Panc1 (cell line): ENCODE measurements around the gene STMND1.

ENCODE experiments used
- POLR2AphosphoS5 ChIP-seq: IDR thresholded peaks from 2 replicates; pipeline ENCODE4 v1.6.1; 2012; ENCODE audit warnings: mild to moderate bottlenecking, low read depth, low read length, moderate library complexity
- SIN3A ChIP-seq: IDR thresholded peaks from 2 replicates; pipeline ENCODE4 v1.6.1; 2012; ENCODE audit warnings: low read depth, mild to moderate bottlenecking, low read length, moderate library complexity, borderline replicate concordance; ENCODE audit not compliant: insufficient read depth
- TCF7L2 ChIP-seq: IDR thresholded peaks from 2 replicates; pipeline ENCODE4 v1.6.1; 2011; ENCODE audit warnings: mild to moderate bottlenecking, low read depth, low read length, inconsistent platforms
- TF ChIP-seq, protein P1 (sequence below): fragments of 450-650 bp; IDR thresholded peaks from 2 replicates; pipeline ENCODE4 v1.5.1; 2017; ENCODE audit warnings: mild to moderate bottlenecking
- TF ChIP-seq, protein P2 (sequence below), 2 experiments: IDR thresholded peaks; 2 replicates each; pipeline ENCODE4 v1.6.1; 2011 to 2012; ENCODE audit warnings: low read depth in 2 of 2, control low read depth in 1 of 2, low read length in 1 of 2, mild to moderate bottlenecking in 1 of 2, moderate library complexity in 1 of 2; ENCODE audit not compliant: insufficient read depth in 1 of 2

DNA sequence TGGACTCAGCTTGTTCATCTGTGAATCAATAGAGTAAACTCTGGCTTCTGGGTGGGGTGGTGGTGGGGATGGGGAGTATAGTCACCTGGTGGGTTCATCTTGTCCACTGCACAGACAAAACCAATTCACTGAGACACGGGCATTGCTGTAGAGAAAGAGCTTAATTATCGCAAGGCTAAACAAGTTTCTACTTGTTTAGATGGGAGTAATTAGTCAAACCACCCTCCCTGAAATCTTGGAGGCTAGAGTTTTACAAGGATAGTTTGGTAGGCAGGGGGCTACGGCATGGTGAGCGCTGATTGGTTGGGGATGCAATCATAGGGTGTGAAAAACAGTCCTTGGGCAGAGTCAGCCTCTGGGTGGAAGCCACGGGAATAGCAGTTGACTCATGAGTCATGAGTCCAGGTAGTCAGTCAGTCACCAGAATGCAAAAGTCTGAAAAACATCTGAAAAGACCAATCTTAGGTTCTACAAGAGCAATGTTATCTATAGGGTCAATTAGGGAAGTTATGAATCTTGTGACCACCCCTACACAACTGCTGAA lies 77.8 kb downstream of the STMND1 start:
- TF ChIP-seq, protein P1, sequence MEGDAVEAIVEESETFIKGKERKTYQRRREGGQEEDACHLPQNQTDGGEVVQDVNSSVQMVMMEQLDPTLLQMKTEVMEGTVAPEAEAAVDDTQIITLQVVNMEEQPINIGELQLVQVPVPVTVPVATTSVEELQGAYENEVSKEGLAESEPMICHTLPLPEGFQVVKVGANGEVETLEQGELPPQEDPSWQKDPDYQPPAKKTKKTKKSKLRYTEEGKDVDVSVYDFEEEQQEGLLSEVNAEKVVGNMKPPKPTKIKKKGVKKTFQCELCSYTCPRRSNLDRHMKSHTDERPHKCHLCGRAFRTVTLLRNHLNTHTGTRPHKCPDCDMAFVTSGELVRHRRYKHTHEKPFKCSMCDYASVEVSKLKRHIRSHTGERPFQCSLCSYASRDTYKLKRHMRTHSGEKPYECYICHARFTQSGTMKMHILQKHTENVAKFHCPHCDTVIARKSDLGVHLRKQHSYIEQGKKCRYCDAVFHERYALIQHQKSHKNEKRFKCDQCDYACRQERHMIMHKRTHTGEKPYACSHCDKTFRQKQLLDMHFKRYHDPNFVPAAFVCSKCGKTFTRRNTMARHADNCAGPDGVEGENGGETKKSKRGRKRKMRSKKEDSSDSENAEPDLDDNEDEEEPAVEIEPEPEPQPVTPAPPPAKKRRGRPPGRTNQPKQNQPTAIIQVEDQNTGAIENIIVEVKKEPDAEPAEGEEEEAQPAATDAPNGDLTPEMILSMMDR: no peak
- TF ChIP-seq POLR2AphosphoS5 (no peak), SIN3A (no peak), TCF7L2 (no peak)
- TF ChIP-seq, protein P2, sequence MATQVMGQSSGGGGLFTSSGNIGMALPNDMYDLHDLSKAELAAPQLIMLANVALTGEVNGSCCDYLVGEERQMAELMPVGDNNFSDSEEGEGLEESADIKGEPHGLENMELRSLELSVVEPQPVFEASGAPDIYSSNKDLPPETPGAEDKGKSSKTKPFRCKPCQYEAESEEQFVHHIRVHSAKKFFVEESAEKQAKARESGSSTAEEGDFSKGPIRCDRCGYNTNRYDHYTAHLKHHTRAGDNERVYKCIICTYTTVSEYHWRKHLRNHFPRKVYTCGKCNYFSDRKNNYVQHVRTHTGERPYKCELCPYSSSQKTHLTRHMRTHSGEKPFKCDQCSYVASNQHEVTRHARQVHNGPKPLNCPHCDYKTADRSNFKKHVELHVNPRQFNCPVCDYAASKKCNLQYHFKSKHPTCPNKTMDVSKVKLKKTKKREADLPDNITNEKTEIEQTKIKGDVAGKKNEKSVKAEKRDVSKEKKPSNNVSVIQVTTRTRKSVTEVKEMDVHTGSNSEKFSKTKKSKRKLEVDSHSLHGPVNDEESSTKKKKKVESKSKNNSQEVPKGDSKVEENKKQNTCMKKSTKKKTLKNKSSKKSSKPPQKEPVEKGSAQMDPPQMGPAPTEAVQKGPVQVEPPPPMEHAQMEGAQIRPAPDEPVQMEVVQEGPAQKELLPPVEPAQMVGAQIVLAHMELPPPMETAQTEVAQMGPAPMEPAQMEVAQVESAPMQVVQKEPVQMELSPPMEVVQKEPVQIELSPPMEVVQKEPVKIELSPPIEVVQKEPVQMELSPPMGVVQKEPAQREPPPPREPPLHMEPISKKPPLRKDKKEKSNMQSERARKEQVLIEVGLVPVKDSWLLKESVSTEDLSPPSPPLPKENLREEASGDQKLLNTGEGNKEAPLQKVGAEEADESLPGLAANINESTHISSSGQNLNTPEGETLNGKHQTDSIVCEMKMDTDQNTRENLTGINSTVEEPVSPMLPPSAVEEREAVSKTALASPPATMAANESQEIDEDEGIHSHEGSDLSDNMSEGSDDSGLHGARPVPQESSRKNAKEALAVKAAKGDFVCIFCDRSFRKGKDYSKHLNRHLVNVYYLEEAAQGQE (IDR thresholded peaks at IDR 0.05; ENCODE audit: insufficient read depth in 1 of 2, low read depth in 2 of 2, low read length in 1 of 2): no peak
